Measurements from ENCODE around the gene GPR37L1.

DNA sequence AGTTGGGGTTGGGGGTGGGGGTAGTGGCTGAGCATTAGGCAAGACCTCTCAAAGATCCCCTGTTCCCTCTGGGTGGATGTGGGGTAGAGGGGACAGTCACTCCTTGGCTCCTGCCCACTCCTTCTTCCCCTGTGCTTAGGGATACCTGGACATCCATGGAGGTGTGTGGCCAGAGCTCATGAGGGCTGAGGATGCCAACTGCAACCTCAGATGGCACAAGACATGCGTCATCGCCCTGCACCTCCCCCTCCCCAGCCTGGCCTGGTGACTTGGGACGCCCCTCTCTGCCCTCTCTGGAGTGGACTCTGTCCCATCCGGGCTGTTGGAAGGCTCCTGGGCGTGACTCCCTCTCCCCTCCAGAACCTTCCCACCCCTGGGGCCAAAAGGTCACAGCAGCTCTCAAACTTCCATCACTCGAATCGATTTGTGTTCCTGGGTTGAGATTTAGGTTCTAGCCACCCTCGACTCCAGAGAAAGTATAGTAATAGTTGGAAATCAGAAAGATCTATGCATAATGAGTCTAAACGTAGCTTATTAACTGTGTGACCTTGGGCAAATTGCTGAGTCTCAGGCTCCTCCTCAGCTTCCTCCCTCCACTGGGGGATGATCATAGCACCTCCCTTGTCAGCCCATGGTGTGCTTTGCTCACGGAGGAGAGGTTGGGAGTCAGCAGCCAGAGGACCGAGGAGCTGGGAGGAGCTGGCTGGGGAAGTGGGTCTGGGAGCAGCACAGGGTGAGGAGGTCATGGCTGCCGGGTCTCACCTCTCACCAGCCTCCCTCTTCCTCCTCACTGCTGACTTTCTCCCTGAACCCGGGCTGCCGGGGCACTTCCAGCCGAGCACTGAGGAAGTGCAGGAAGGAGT is 39.9 kb downstream of the GPR37L1 start:
- TF ChIP-seq, protein P1, sequence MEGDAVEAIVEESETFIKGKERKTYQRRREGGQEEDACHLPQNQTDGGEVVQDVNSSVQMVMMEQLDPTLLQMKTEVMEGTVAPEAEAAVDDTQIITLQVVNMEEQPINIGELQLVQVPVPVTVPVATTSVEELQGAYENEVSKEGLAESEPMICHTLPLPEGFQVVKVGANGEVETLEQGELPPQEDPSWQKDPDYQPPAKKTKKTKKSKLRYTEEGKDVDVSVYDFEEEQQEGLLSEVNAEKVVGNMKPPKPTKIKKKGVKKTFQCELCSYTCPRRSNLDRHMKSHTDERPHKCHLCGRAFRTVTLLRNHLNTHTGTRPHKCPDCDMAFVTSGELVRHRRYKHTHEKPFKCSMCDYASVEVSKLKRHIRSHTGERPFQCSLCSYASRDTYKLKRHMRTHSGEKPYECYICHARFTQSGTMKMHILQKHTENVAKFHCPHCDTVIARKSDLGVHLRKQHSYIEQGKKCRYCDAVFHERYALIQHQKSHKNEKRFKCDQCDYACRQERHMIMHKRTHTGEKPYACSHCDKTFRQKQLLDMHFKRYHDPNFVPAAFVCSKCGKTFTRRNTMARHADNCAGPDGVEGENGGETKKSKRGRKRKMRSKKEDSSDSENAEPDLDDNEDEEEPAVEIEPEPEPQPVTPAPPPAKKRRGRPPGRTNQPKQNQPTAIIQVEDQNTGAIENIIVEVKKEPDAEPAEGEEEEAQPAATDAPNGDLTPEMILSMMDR (IDR thresholded peaks at IDR 0.05) = no peak
- no peak for TF ChIP-seq ZFX (IDR thresholded peaks at IDR 0.05; ENCODE audit: borderline replicate concordance)

Data from 22Rv1 (cell line).